ENCODE measurements around the gene TMEM130.

TMEM130 gene

DNA sequence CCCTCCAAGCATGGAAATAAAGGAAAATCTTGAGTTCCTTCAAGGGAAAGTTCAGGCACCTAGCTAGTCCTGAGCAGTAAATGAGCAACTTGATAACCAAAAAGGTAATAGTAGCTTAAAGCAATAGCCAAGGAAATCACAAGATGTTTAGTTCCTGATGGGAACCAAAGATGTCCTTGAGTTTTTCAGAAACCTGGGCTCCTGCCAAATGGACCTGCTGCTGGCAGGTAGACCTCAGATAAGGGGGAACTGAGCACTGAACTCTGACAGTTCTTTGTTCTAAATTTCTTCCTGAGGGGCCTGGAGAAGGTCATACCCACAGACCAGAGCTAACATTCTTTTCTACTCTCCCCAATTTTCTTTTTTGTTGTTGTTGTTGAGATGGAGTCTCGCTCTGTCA is 48.5 kb downstream of the TMEM130 start:
- no peaks in the 10 kb centered on the region for H3K27me3 ChIP-seq (ENCODE audit: insufficient read depth, low read length)
- H3K36me3 ChIP-seq (ENCODE audit: insufficient read depth, low read depth, low read length), result no peaks in the 10 kb centered on the region
- no peak overlapping the region for H3K4me3 ChIP-seq (ENCODE audit: low read length)
- no peak overlapping the region for H3K27ac ChIP-seq (ENCODE audit: low read length)
- H3K9ac ChIP-seq (ENCODE audit: low read depth, low read length), result no peak overlapping the region
- H3K4me1 ChIP-seq (ENCODE audit: insufficient read depth, low read length), result peaks cover 3% of the 10 kb centered on the region; the same call in 1 of the 2 replicates
- H3K9me3 ChIP-seq (ENCODE audit: insufficient read depth, low read depth, low read length), result no peaks in the 10 kb centered on the region

GRCh38 chr7:98816967-98817710 is 52.7 kb downstream of the TMEM130 start:
- Histone ChIP-seq H3K4me1 (ENCODE audit: insufficient read depth, low read length) (no peaks in the 10 kb centered on the region), H3K4me3 (ENCODE audit: low read length) (no peak overlapping the region), H3K36me3 (ENCODE audit: insufficient read depth, low read depth, low read length) (no peaks in the 10 kb centered on the region), H3K9me3 (ENCODE audit: insufficient read depth, low read depth, low read length) (no peaks in the 10 kb centered on the region), H3K27me3 (ENCODE audit: insufficient read depth, low read length) (no peaks in the 10 kb centered on the region), H3K27ac (ENCODE audit: low read length) (no peak overlapping the region), H3K9ac (ENCODE audit: low read depth, low read length) (no peak overlapping the region)

GRCh38 chr7:98816241-98816640 is 53.6 kb downstream of the TMEM130 start:
- H3K27me3 ChIP-seq (ENCODE audit: insufficient read depth, low read length), result no peaks in the 10 kb centered on the region
- no peak overlapping the region for H3K27ac ChIP-seq (ENCODE audit: low read length)
- H3K36me3 ChIP-seq (ENCODE audit: insufficient read depth, low read depth, low read length), result no peaks in the 10 kb centered on the region
- H3K9me3 ChIP-seq (ENCODE audit: insufficient read depth, low read depth, low read length), result no peaks in the 10 kb centered on the region
- H3K4me1 ChIP-seq (ENCODE audit: insufficient read depth, low read length), result no peaks in the 10 kb centered on the region
- H3K4me3 ChIP-seq (ENCODE audit: low read length), result no peak overlapping the region
- no peak overlapping the region for H3K9ac ChIP-seq (ENCODE audit: low read depth, low read length)

DNA sequence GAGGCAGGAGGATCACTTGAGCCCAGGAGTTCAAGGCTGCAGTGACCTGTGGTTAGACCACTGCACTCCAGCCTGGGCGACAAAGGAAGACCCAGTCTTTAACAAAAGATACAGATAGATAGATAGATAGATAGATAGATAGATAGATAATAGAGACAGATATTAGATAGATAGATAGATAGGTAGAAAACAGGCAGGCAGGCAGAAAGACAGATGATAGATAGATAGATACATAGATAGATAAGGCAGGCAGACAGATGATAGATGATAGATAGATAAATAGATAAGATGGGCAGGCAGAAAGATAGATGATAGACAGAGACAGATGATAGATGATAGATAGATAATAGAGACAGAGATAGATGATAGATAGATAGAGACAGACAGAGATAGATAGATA is 54.5 kb downstream of the TMEM130 start:
- Histone ChIP-seq H3K9me3 (ENCODE audit: insufficient read depth, low read depth, low read length) (no peaks in the 10 kb centered on the region), H3K4me1 (ENCODE audit: insufficient read depth, low read length) (no peaks in the 10 kb centered on the region), H3K4me3 (ENCODE audit: low read length) (no peak overlapping the region), H3K27ac (ENCODE audit: low read length) (no peak overlapping the region), H3K27me3 (ENCODE audit: insufficient read depth, low read length) (no peaks in the 10 kb centered on the region), H3K36me3 (ENCODE audit: insufficient read depth, low read depth, low read length) (no peaks in the 10 kb centered on the region), H3K9ac (ENCODE audit: low read depth, low read length) (no peak overlapping the region)

DNA sequence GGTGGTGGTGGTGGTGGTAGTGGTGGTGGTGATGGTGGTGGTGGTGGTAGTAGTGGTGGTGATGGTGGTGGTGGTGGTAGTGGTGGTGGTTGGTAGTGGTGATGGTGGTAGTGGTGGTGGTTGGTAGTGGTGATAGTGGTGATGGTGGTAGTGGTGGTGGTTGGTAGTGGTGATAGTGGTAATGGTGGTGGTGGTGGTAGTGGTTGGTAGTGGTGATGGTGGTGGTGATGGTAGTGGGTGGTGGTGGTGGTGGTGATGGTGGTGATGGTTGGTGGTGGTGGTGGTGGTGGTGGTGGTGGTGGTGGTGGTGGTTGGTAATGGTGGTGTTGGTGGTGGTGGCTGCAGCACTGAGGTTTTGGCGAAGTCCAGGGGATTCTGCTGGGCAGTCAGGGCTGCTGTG is 58.5 kb downstream of the TMEM130 start:
- H3K27ac ChIP-seq (ENCODE audit: low read length), result no peak overlapping the region
- H3K9me3 ChIP-seq (ENCODE audit: insufficient read depth, low read depth, low read length), result no peaks in the 10 kb centered on the region
- H3K4me1 ChIP-seq (ENCODE audit: insufficient read depth, low read length), result no peaks in the 10 kb centered on the region
- no peak overlapping the region for H3K4me3 ChIP-seq (ENCODE audit: low read length)
- H3K36me3 ChIP-seq (ENCODE audit: insufficient read depth, low read depth, low read length), result no peaks in the 10 kb centered on the region
- H3K9ac ChIP-seq (ENCODE audit: low read depth, low read length), result no peak overlapping the region
- H3K27me3 ChIP-seq (ENCODE audit: insufficient read depth, low read length), result no peaks in the 10 kb centered on the region

DNA sequence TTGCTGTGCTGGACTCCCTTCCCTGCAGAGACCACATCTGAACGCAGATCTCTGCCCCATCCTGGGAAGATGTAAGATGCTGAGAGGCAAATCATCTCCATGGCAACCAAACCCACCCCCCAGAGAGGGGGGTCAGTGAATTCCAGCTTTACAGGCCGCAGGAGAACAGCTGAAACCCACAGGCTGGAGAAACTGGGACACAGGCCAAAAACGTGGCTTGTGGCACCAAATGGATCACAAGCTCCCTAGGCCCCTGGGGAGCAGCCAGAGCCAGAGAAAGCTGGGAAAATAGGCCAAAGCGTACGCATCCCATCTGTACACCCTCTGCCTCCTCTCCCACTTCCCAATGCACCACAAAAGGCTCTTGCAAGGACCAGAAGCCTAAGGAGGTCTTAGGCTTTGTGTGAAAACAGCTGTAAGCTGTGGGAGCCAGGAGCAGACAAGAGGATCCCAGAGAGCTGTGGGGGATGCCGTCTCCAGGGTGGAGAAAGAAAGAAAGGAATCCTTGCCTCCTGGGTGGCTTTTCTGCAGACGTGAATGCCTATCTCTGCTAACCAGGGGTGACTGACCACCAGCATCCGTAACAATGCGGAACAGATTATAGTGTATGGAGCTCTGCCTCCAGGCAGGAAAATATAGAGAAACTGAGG is 59.5 kb downstream of the TMEM130 start:
- Histone ChIP-seq H3K4me3 (ENCODE audit: low read length) (no peak overlapping the region), H3K9me3 (ENCODE audit: insufficient read depth, low read depth, low read length) (no peaks in the 10 kb centered on the region), H3K27me3 (ENCODE audit: insufficient read depth, low read length) (no peaks in the 10 kb centered on the region), H3K36me3 (ENCODE audit: insufficient read depth, low read depth, low read length) (no peaks in the 10 kb centered on the region), H3K9ac (ENCODE audit: low read depth, low read length) (no peak overlapping the region), H3K4me1 (ENCODE audit: insufficient read depth, low read length) (no peaks in the 10 kb centered on the region), H3K27ac (ENCODE audit: low read length) (no peak overlapping the region)

DNA sequence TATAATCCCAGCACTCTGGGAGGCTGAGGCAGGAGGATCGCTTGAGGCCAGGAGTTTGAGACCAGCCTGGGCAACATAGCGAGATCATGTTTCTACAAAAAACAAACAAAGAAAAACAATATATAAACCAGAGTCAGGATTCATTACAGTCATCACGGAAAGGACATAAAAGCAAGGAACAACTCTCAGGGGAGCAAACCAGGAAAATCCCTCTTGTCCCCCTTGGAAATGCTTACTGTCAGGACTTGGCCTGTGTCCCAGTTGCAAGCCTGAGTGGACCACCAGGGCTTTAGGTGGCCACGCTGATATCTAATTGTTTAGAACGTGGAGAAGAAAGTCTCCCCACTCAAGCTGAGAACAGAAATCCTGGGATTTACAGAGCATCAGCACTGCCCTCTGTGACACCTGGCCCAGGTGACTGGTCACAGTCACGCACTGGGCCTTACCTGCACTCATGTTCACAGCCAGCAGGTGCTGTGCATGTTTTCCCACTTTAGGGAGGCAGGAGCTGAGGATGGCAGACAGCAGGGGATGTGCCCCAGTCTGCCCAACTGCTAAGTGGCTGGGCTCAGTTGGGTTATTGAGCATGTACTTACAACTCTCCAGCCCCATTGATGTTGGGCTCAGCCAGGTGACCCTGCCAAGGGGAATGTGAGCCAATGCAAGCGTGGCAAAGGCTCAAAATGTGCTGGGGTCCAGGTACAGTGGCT is 60.9 kb downstream of the TMEM130 start:
- H3K27ac ChIP-seq (ENCODE audit: low read length), result no peak overlapping the region
- no peaks in the 10 kb centered on the region for H3K4me1 ChIP-seq (ENCODE audit: insufficient read depth, low read length)
- H3K27me3 ChIP-seq (ENCODE audit: insufficient read depth, low read length), result no peaks in the 10 kb centered on the region
- H3K9ac ChIP-seq (ENCODE audit: low read depth, low read length), result no peak overlapping the region
- H3K36me3 ChIP-seq (ENCODE audit: insufficient read depth, low read depth, low read length), result no peaks in the 10 kb centered on the region
- no peak overlapping the region for H3K4me3 ChIP-seq (ENCODE audit: low read length)
- H3K9me3 ChIP-seq (ENCODE audit: insufficient read depth, low read depth, low read length), result no peaks in the 10 kb centered on the region

- Histone ChIP-seq H3K27ac (ENCODE audit: low read length) (no peak overlapping the region), H3K4me3 (ENCODE audit: low read length) (no peak overlapping the region), H3K9ac (ENCODE audit: low read depth, low read length) (no peak overlapping the region), H3K36me3 (ENCODE audit: insufficient read depth, low read depth, low read length) (no peaks in the 10 kb centered on the region), H3K27me3 (ENCODE audit: insufficient read depth, low read length) (no peaks in the 10 kb centered on the region), H3K9me3 (ENCODE audit: insufficient read depth, low read depth, low read length) (no peaks in the 10 kb centered on the region), H3K4me1 (ENCODE audit: insufficient read depth, low read length) (no peaks in the 10 kb centered on the region)
Observed at GRCh38 chr7:98807068-98808048, 62.5 kb downstream of the TMEM130 start.

DNA sequence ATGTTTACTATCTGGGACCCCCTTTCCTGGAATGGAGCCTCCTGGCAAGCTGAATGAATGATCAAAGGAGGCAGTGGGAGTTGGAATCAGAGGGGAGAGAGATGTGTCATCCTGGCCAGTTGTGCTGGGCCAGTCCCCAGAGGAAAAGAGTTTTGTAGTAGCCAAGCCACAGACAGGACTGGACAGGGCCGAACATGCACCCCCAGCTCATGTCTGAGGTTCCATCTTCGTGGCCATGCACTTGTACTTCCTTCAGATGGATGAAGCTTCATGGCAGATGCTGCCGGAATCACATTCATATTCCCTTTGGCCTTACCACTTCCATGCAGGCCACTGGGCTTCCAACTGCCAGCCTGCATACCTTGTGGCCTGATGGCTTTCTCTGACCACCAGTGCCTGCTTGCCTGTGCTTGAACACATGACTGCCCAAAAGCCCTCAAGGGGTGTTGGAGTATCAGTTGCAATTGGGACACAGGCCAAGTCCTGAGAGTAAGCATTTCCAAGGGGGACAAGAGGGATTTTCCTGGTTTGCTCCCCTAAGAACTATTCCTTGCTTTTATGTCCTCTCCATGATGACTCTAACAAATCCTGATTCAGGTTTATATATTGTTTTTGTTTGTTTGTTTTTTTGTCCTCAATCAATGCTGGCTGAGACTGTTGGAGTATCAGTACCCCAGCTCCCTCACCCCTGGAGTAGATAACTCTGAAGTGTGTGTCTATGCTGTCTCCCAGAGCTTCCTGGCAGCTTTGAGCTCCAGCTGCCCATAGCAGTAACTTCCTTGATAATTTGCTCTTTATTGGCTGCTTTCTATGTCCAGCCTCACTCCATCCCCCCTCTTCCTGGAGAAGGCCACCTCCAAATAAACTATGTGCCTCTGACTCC is 63.6 kb downstream of the TMEM130 start:
- Histone ChIP-seq H3K27ac (ENCODE audit: low read length) (no peak overlapping the region), H3K9me3 (ENCODE audit: insufficient read depth, low read depth, low read length) (peaks cover under 1% of the 10 kb centered on the region; the same call in 1 of the 2 replicates)

DNA sequence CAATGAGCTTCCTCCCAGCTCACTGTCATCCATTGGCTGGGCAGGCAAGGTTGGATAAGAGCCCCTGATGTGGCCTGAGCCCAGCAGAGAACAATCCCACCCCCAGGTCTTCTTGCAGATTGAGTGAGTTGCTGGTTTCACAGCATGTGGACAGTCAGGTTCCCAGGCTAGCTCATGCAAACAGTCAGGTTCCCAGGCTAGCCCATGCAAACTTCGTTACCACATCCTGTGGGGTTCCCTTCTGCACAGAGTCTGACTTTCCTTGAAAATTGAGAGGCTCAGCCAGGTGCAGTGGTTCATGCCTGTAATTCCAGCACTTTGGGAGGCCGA is 67.1 kb downstream of the TMEM130 start:
- no peak overlapping the region for H3K27ac ChIP-seq (ENCODE audit: low read length)
- H3K36me3 ChIP-seq (ENCODE audit: insufficient read depth, low read depth, low read length), result no peaks in the 10 kb centered on the region
- H3K4me1 ChIP-seq (ENCODE audit: insufficient read depth, low read length), result no peaks in the 10 kb centered on the region
- H3K4me3 ChIP-seq (ENCODE audit: low read length), result no peak overlapping the region
- no peaks in the 10 kb centered on the region for H3K27me3 ChIP-seq (ENCODE audit: insufficient read depth, low read length)
- H3K9me3 ChIP-seq (ENCODE audit: insufficient read depth, low read depth, low read length), result peaks cover 6% of the 10 kb centered on the region; the same call in 1 of the 2 replicates
- no peak overlapping the region for H3K9ac ChIP-seq (ENCODE audit: low read depth, low read length)

More for the DNA sequence above, 63.6 kb downstream of the TMEM130 start:
- no peak overlapping the region for H3K4me3 ChIP-seq (ENCODE audit: low read length)
- no peak overlapping the region for H3K9ac ChIP-seq (ENCODE audit: low read depth, low read length)
- H3K36me3 ChIP-seq (ENCODE audit: insufficient read depth, low read depth, low read length), result no peaks in the 10 kb centered on the region
- no peaks in the 10 kb centered on the region for H3K4me1 ChIP-seq (ENCODE audit: insufficient read depth, low read length)
- H3K27me3 ChIP-seq (ENCODE audit: insufficient read depth, low read length), result no peaks in the 10 kb centered on the region

All from iPS-20b (cell line).